GM23338 (cell line): Measurements from ENCODE around the gene FUT7.

ENCODE experiments used
- CTCF ChIP-seq, 2 experiments: fragments of 200-600 bp in 1 of 2; sonication (generic) in 1 of 2; conservative IDR thresholded peaks; 2 replicates each; pipeline versions ENCODE4 v1.5.1 to v1.6.1; 2016 to 2017; ENCODE audit warnings: antibody characterized with exemption in 2 of 2, low read depth in 2 of 2, mild to moderate bottlenecking in 2 of 2, moderate library complexity in 1 of 2
- EZH2 ChIP-seq: fragments of 200-600 bp; sonication (generic); IDR thresholded peaks from one replicate; pipeline ENCODE4 v1.8.0; 2017; ENCODE audit warnings: antibody characterized with exemption, mild to moderate bottlenecking, low read depth; ENCODE audit not compliant: unreplicated experiment
- EZH2phosphoT487 ChIP-seq: fragments of 200-600 bp; sonication (generic); IDR thresholded peaks from one replicate; pipeline ENCODE4 v1.8.1; 2018; ENCODE audit warnings: antibody characterized with exemption; ENCODE audit not compliant: unreplicated experiment
- JUNB ChIP-seq: IDR thresholded peaks from one replicate; pipeline ENCODE4 v1.6.1; 2016; ENCODE audit warnings: antibody characterized with exemption; ENCODE audit not compliant: unreplicated experiment
- POLR2AphosphoS5 ChIP-seq: IDR thresholded peaks from 2 replicates; pipeline ENCODE4 v1.6.1; 2016; ENCODE audit warnings: antibody characterized with exemption, low read depth
- REST ChIP-seq: IDR thresholded peaks from one replicate; pipeline ENCODE4 v1.6.1; 2018; ENCODE audit warnings: antibody characterized with exemption; ENCODE audit not compliant: unreplicated experiment
- ZNF114 ChIP-seq: fragments of 250-450 bp; sonication (Bioruptor Pico); IDR thresholded peaks from 2 replicates; pipeline ENCODE4 v1.5.0; 2020; ENCODE audit warnings: mild to moderate bottlenecking, moderate library complexity
- ZNF462 ChIP-seq: fragments of 250-450 bp; sonication (Bioruptor Pico); IDR thresholded peaks from 2 replicates; pipeline ENCODE4 v1.5.0; 2020; ENCODE audit warnings: mild to moderate bottlenecking, moderate library complexity

- no peak for TF ChIP-seq ZNF114
- TF ChIP-seq CTCF (conservative IDR thresholded peaks at IDR 0.05; ENCODE audit: low read depth in 2 of 2), result no peak
- TF ChIP-seq REST, result no peak
- TF ChIP-seq EZH2, result no peak
- TF ChIP-seq POLR2AphosphoS5, result no peak
- no peak for TF ChIP-seq EZH2phosphoT487
- TF ChIP-seq ZNF462 (CRISPR knock-in tag), result no peak
- TF ChIP-seq JUNB, result no peak
Observed at GRCh38 chr9:137073992-137074399, 42.1 kb upstream of the FUT7 start.
